Activated CD8-positive, alpha-beta T cell treated with anti-CD3 and anti-CD28 coated beads for 36 hours (primary cell): ENCODE data around the gene NDUFA7. TPM values are rescaled to one million over a fixed set of nuclear protein-coding genes. Genes with fewer than 3 reads are reported as not detected.
A peak's percentile ranks its signal among the peaks of the same experiment; 100 is the strongest.

ENCODE experiments used
- ATAC-seq: fragments of 200-7000 bp; cut with Tn5 transposase; one replicate; pipeline ENCODE4 v1.10.0; 2021; ENCODE audit warnings: mild to moderate bottlenecking, moderate library complexity
- CTCF ChIA-PET: fragments of 350-600 bp; sonication (Branson Sonifier 250); formaldehyde crosslinking; loops from one replicate; lab custom pipeline; 2021; ENCODE audit warnings: antibody characterized with exemption; lab: Charles Lee
- POLR2A ChIA-PET: fragments of 350-600 bp; sonication (Branson Sonifier 250); formaldehyde crosslinking; loops from one replicate; lab custom pipeline; 2021; ENCODE audit warnings: antibody characterized with exemption; lab: Charles Lee
- DNase-seq: peaks from one replicate; pipeline ENCODE4 v3.0.0-alpha.2; 2020
- H3K27ac Mint-ChIP-seq: one replicate; pipeline ENCODE4 v1.8.0; 2021; ENCODE audit warnings: mild to moderate bottlenecking, mixed read lengths
- H3K27me3 Mint-ChIP-seq: one replicate; pipeline ENCODE4 v1.8.0; 2021; ENCODE audit warnings: mixed read lengths
- H3K36me3 Mint-ChIP-seq: one replicate; pipeline ENCODE4 v1.8.0; 2021; ENCODE audit warnings: low read depth, mixed read lengths
- H3K4me1 Mint-ChIP-seq: one replicate; pipeline ENCODE4 v1.8.0; 2021; ENCODE audit warnings: low read depth, mixed read lengths
- H3K4me3 Mint-ChIP-seq: one replicate; pipeline ENCODE4 v1.8.0; 2021; ENCODE audit warnings: mild to moderate bottlenecking, moderate library complexity, mixed read lengths
- H3K9me3 Mint-ChIP-seq: one replicate; pipeline ENCODE4 v1.8.0; 2021; ENCODE audit warnings: mixed read lengths
- CTCF ChIP-seq: fragments of 200-600 bp; IDR thresholded peaks from one replicate; pipeline ENCODE4 v1.8.0; 2022; ENCODE audit warnings: antibody characterized with exemption, mild to moderate bottlenecking
- intact Hi-C: fragments of 100-400 bp; cut with micrococcal nuclease; formaldehyde crosslinking; loops from one replicate; pipeline ENCODE4 v1.10.0; 2022
- total RNA-seq, 2 experiments: library from RNA; stranded (reverse); gene quantifications; one replicate each; pipeline ENCODE4 v1.2.3, GENCODE V29; 2021

Gene NDUFA7
- total RNA-seq, 2 experiments from 2014 or later, result 72.2 to 84.3 TPM

GRCh38 chr19:8334458-8335342, 13.5 kb upstream of the NDUFA7 start:
- H3K27me3 Mint-ChIP-seq, result peaks cover 31% of the 10 kb centered on the region
- intact Hi-C loops, result no loop called here
- ChIA-PET POLR2A (interaction anchor here (0.8 to 3.8 kb wide), 4 partner anchors 12 to 66 kb away, joined by 3 to 37 read pairs (median 3); partner anchors contain the start of genes NDUFA7 and RPS28), CTCF (interaction anchor here (0.6 to 3.7 kb wide), 12 partner anchors 8 to 255 kb away, joined by 3 to 35 read pairs (median 6); partner anchors contain the start of genes ANGPTL4 and KANK3)
- DNase-seq (peak; percentile 56), ATAC-seq (peak; percentile 74)
- no peaks in the 10 kb centered on the region for H3K9me3 Mint-ChIP-seq
- peaks cover 9% of the 10 kb centered on the region for H3K4me1 Mint-ChIP-seq
- no peak for TF ChIP-seq CTCF
- H3K27ac Mint-ChIP-seq, result no peak overlapping the region
- H3K4me3 Mint-ChIP-seq, result no peak overlapping the region
- no peaks in the 10 kb centered on the region for H3K36me3 Mint-ChIP-seq

- peaks cover 31% of the 10 kb centered on the region for H3K27me3 Mint-ChIP-seq
- DNase-seq (no peak), ATAC-seq (no peak)
- ChIA-PET CTCF (interaction anchor here (1.9 to 3.7 kb wide), 6 partner anchors 8 to 245 kb away, joined by 5 to 35 read pairs (median 8); partner anchors contain the start of gene KANK3), POLR2A (interaction anchor here (0.8 to 3.8 kb wide), 4 partner anchors 10 to 40 kb away, joined by 3 to 37 read pairs (median 3); partner anchors contain the start of genes KANK3, NDUFA7 and RPS28)
- no peaks in the 10 kb centered on the region for H3K36me3 Mint-ChIP-seq
- peaks cover 9% of the 10 kb centered on the region for H3K4me1 Mint-ChIP-seq
- no peak overlapping the region for H3K27ac Mint-ChIP-seq
- TF ChIP-seq CTCF, result no peak
- no peak overlapping the region for H3K4me3 Mint-ChIP-seq
- H3K9me3 Mint-ChIP-seq, result no peaks in the 10 kb centered on the region
- intact Hi-C loops, result no loop called here
These were observed 12.7 kb upstream of the NDUFA7 start for GRCh38 chr19:8333767-8334457.

GRCh38 chr19:8332976-8333766, 12.0 kb upstream of the NDUFA7 start:
- CTCF ChIA-PET, result interaction anchor here (1.7 to 3.7 kb wide), 3 partner anchors 21 to 29 kb away, joined by 5 to 35 read pairs (median 7); no protein-coding TSS in a partner anchor
- Mint-ChIP-seq H3K27me3 (peaks cover 27% of the 10 kb centered on the region), H3K36me3 (no peaks in the 10 kb centered on the region), H3K9me3 (no peaks in the 10 kb centered on the region), H3K27ac (no peak overlapping the region), H3K4me3 (no peak overlapping the region), H3K4me1 (peaks cover 9% of the 10 kb centered on the region)
- DNase-seq, result no peak
- POLR2A ChIA-PET, result interaction anchor here (1.2 to 3.8 kb wide), 2 partner anchors 10 kb away, joined by 3 to 37 read pairs; partner anchors contain the start of genes KANK3, NDUFA7 and RPS28
- no peak for TF ChIP-seq CTCF
- ATAC-seq, result no peak
- intact Hi-C loops, result no loop called here

- TF ChIP-seq CTCF, result no peak
- H3K4me3 Mint-ChIP-seq, result no peak overlapping the region
- intact Hi-C loops, result no loop called here
- DNase-seq, result no peak
- CTCF ChIA-PET, result interaction anchor here (1.7 kb wide), 1 partner anchor 23 kb away, joined by 7 read pairs; no protein-coding TSS in a partner anchor
- no peak overlapping the region for H3K27ac Mint-ChIP-seq
- H3K4me1 Mint-ChIP-seq, result peaks cover 9% of the 10 kb centered on the region
- H3K27me3 Mint-ChIP-seq, result peaks cover 16% of the 10 kb centered on the region
- ATAC-seq, result no peak
- H3K9me3 Mint-ChIP-seq, result no peaks in the 10 kb centered on the region
- POLR2A ChIA-PET, result interaction anchor here (1.0 to 1.6 kb wide), 3 partner anchors 8 to 182 kb away, joined by 3 read pairs; no protein-coding TSS in a partner anchor
- no peaks in the 10 kb centered on the region for H3K36me3 Mint-ChIP-seq
These were observed 10.2 kb upstream of the NDUFA7 start for GRCh38 chr19:8331263-8331845.
